Chondrocyte (in vitro differentiated cells): ENCODE measurements around the gene ATP1A3. TPM values are rescaled to one million over a fixed set of nuclear protein-coding genes. Genes with fewer than 3 reads are reported as not detected.
A peak's percentile ranks its signal among the peaks of the same experiment; 100 is the strongest.

ENCODE experiments used
- DNase-seq: peaks from one replicate; pipeline ENCODE4 v3.0.0; 2021; ENCODE audit warnings: mixed read lengths, low spot score
- H3K27ac Mint-ChIP-seq: one replicate; pipeline ENCODE4 v1.8.0; 2021; ENCODE audit warnings: mild to moderate bottlenecking, moderate library complexity, mixed read lengths; ENCODE audit not compliant: unreplicated experiment
- H3K27me3 Mint-ChIP-seq: 2 replicates; pipeline ENCODE4 v1.8.0; 2021; ENCODE audit warnings: low read depth, mixed read lengths
- H3K36me3 Mint-ChIP-seq: 2 replicates; pipeline ENCODE4 v1.8.0; 2021; ENCODE audit warnings: low read depth, mixed read lengths
- H3K4me1 Mint-ChIP-seq: 2 replicates; pipeline ENCODE4 v1.8.0; 2021; ENCODE audit warnings: low read depth, mild to moderate bottlenecking, mixed read lengths
- H3K4me3 Mint-ChIP-seq: one replicate; pipeline ENCODE4 v1.8.0; 2021; ENCODE audit warnings: mild to moderate bottlenecking, moderate library complexity, mixed read lengths; ENCODE audit not compliant: unreplicated experiment
- H3K9me3 Mint-ChIP-seq: 2 replicates; pipeline ENCODE4 v1.8.0; 2021; ENCODE audit warnings: low read depth, mixed read lengths
- total RNA-seq: library from RNA; stranded (reverse); gene quantifications from 3 replicates; pipeline ENCODE4 v1.2.1, GENCODE V29; 2021
- TF ChIP-seq, protein P1 (sequence below): fragments of 200-600 bp; sonication (generic); IDR thresholded peaks from 2 replicates; pipeline ENCODE4 v1.5.0; 2021; ENCODE audit warnings: antibody characterized with exemption, mild to moderate bottlenecking, moderate library complexity

The ATP1A3 gene
- total RNA-seq, 1 donor from 2014 or later = 0.85 TPM

DNA sequence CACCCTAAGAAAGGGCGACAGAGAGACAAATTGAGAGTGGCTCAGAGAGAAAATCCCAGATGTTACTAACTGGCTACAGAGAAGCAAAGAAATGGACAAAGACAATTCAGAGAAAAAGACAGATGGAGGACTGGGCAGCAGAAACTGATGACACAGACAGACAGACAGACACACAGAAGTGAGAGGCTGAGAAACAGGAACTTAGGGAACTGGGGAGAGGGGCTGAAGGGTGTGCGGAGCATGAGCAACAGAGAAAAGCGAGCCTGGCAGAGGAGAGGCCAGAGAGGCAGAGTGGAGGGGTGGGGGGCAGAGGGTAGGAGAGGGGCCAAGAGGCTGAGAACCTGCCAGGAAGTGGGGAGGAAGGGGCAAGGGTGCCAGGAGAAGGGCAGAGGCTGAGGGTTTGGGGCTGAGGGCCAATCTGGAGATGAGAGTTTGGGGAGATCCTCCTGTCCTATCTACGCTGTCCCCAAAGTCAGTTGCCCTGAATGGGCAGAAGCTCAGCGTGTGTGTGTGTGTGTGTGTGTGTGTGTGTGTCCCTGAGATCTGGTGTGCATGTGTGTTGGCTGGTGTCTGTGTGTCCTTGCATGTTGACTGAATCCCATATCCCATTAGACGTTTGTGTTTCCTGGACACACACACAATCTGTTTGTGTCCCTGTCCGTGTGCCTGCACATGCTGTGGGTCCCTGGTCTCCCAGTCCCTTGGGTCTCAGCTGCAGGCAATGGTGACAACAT is 60.2 kb downstream of the ATP1A3 start:
- Mint-ChIP-seq H3K27me3 (peaks cover 60% of the 10 kb centered on the region), H3K36me3 (peaks cover 3% of the 10 kb centered on the region)
- TF ChIP-seq, protein P1, sequence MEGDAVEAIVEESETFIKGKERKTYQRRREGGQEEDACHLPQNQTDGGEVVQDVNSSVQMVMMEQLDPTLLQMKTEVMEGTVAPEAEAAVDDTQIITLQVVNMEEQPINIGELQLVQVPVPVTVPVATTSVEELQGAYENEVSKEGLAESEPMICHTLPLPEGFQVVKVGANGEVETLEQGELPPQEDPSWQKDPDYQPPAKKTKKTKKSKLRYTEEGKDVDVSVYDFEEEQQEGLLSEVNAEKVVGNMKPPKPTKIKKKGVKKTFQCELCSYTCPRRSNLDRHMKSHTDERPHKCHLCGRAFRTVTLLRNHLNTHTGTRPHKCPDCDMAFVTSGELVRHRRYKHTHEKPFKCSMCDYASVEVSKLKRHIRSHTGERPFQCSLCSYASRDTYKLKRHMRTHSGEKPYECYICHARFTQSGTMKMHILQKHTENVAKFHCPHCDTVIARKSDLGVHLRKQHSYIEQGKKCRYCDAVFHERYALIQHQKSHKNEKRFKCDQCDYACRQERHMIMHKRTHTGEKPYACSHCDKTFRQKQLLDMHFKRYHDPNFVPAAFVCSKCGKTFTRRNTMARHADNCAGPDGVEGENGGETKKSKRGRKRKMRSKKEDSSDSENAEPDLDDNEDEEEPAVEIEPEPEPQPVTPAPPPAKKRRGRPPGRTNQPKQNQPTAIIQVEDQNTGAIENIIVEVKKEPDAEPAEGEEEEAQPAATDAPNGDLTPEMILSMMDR = no peak

DNA sequence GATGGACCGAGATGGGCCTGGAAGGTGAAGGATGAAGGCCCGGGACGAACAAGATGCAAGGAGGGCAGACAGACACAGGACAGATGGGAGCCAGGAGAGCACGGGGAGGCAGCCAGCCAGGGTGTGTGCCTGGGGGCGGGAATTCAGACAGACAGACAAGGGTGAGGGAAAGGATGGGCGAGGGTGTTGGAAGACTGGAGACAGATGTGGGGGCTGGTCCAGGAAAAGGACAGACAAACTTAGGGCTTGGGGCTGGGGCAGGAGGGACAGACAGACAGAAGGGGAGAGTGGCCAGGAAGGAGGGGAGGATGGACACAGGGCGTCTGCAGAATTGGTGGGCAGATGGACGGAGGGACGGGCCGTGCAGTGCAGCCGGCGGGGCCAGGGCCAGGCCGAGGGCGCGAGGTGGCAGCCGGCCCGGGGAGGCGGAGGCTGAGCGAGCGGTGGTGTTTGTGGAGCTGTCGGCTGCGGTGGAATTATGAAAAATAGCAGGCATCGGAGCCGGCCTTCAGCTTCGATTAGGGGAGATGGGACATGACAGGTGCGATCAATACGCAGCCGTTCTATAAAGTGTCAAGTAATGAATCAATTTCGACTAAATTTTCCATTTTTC is 61.2 kb downstream of the ATP1A3 start:
- Mint-ChIP-seq H3K27ac (no peak overlapping the region), H3K9me3 (no peaks in the 10 kb centered on the region), H3K4me3 (no peak overlapping the region), H3K36me3 (peaks cover 3% of the 10 kb centered on the region), H3K27me3 (peaks cover 63% of the 10 kb centered on the region), H3K4me1 (peaks cover 7% of the 10 kb centered on the region)
- TF ChIP-seq, protein P1 = no peak
- no peak for DNase-seq

More for the DNA sequence above, 60.2 kb downstream of the ATP1A3 start:
- H3K4me1 Mint-ChIP-seq = peaks cover 4% of the 10 kb centered on the region
- H3K27ac Mint-ChIP-seq = no peak overlapping the region
- no peaks in the 10 kb centered on the region for H3K9me3 Mint-ChIP-seq
- no peak overlapping the region for H3K4me3 Mint-ChIP-seq
- DNase-seq = no peak

DNA sequence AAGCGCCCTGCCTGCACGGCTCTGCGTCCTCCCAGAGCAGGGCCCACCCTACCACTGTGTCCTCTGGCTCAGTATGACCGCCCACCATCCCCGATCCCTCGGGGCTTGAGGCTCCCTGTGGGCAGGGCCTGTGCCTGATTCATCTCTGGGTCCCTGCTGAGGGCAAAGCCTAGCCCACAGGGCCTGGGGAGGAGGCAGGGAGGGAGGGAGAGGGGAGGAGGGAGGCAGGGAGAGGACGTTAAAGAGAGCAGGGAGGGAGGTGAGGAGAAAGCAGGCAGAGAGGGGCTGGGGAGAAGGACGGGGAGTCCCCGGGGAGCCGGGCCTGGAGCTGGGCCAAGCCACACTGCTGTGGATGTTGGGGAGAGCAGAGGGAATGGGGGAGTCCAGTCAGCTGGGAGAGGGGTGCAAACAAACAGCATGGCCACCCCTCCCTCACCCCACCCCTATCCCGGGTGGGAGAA is 61.7 kb downstream of the ATP1A3 start:
- TF ChIP-seq, protein P1 = no peak
- no peak overlapping the region for H3K27ac Mint-ChIP-seq
- no peak for DNase-seq
- peaks cover 3% of the 10 kb centered on the region for H3K36me3 Mint-ChIP-seq
- H3K4me1 Mint-ChIP-seq = peaks cover 7% of the 10 kb centered on the region
- H3K9me3 Mint-ChIP-seq = no peaks in the 10 kb centered on the region
- H3K4me3 Mint-ChIP-seq = no peak overlapping the region
- peaks cover 63% of the 10 kb centered on the region for H3K27me3 Mint-ChIP-seq

DNA sequence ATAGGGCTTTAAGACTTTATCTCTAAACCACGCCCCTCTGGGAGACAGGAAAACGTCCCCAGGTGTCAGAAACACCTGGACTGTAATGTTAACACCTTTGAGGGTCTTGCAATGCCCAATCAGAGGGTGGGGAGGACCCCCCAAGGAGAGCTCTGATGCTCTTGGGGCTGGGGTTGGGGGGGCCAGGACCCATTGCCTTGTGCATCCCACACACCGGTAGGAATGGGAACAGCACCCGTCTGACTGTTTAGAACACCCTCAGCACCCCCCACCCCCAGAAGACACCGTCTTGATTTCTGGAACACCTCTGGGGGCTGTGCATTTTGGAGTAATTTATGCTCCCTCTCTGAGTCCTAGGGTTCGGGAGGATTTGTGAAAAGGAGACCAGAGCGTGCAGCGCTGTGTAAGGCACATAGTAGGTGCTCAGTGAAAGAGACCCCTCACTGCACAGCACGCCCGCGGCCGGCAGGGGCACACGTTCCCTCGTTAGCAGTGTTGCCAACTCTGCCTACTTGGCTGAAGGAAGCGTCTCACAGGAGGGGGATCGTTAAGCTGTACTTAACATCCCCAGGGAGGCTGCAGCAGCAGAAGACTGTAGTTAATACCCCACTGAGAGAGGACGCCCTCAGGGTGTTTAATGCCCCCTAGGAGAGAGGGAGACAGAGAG is 63.0 kb downstream of the ATP1A3 start:
- Mint-ChIP-seq H3K27ac (no peak overlapping the region), H3K27me3 (peaks cover 56% of the 10 kb centered on the region), H3K36me3 (peaks cover 3% of the 10 kb centered on the region), H3K9me3 (no peaks in the 10 kb centered on the region), H3K4me1 (peaks cover 7% of the 10 kb centered on the region), H3K4me3 (no peak overlapping the region)
- no peak for DNase-seq
- TF ChIP-seq, protein P1 = peak; percentile 72

DNA sequence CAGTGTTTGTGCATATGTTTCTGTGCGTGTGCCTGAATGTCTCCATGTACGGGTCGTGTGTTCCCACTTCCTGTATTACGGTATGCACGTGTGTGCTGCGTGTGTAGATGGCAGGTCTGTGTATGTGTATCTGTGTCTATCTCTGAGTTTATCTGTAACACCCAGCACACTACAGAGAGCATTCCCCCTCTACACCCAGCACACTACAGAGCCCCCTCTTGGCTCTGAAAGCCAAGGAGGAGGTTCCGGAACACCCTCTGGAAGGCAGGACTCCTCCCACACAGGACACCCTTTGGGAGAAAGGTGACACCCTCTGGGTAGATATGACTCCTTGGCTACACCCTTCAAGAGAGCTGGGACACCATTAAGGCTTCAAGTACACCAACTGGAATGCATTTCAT is 63.7 kb downstream of the ATP1A3 start:
- Mint-ChIP-seq H3K27me3 (peaks cover 54% of the 10 kb centered on the region), H3K4me1 (peaks cover 7% of the 10 kb centered on the region), H3K27ac (no peak overlapping the region), H3K36me3 (peaks cover 3% of the 10 kb centered on the region), H3K4me3 (no peak overlapping the region), H3K9me3 (no peaks in the 10 kb centered on the region)
- no peak for DNase-seq
- TF ChIP-seq, protein P1 = no peak
